IMR-90 (cell line): ENCODE measurements around the gene TTC23. TPM values are rescaled to one million over a fixed set of nuclear protein-coding genes. Genes with fewer than 3 reads are reported as not detected.
A peak's percentile ranks its signal among the peaks of the same experiment; 100 is the strongest.

Source experiments
- ATAC-seq: fragments of 200-7000 bp; cut with Tn5 transposase; 2 replicates; pipeline ENCODE4 v1.9.1; 2020; ENCODE audit warnings: low read depth, mild to moderate bottlenecking, moderate library complexity
- BruUV-seq: library from RNA; stranded (reverse); fragments of 400-500 nt; replicated peaks from 2 replicates; lab custom pipeline; 2021; lab: Mats Ljungman, UMichigan
- CTCF ChIA-PET: fragments of 300-600 bp; formaldehyde crosslinking; extraction: SDS; loops from one replicate; lab custom pipeline; 2021; ENCODE audit warnings: antibody characterized with exemption; lab: Yijun Ruan, JAX
- POLR2A ChIA-PET: fragments of 300-600 bp; sonication (Branson Sonifier 250); formaldehyde crosslinking; loops from one replicate; lab custom pipeline; 2022; ENCODE audit warnings: antibody characterized with exemption; ENCODE audit not compliant: unreplicated experiment; lab: Charles Lee
- DNase-seq: peaks from one replicate; pipeline ENCODE4 v3.0.0; 2013
- H2AFZ ChIP-seq: replicated peaks from 2 replicates; pipeline ENCODE3; 2013; ENCODE audit warnings: low read length, mild to moderate bottlenecking; ENCODE audit not compliant: poor library complexity
- H2AK5ac ChIP-seq: 2 replicates; pipeline ENCODE4 v1.6.1; 2013; ENCODE audit warnings: low read depth, low read length, inconsistent platforms
- H2AK9ac ChIP-seq: replicated peaks from 2 replicates; pipeline ENCODE3; 2013; ENCODE audit warnings: mild to moderate bottlenecking, low read depth, low read length, moderate library complexity; ENCODE audit not compliant: poor library complexity
- H2BK120ac ChIP-seq: 2 replicates; pipeline ENCODE4 v1.6.1; 2013; ENCODE audit warnings: low read depth, low read length, inconsistent platforms
- H2BK15ac ChIP-seq: 3 replicates; pipeline ENCODE4 v1.6.1; 2013; ENCODE audit warnings: low read depth, low read length, inconsistent platforms
- H2BK20ac ChIP-seq: 2 replicates; pipeline ENCODE4 v1.6.1; 2013; ENCODE audit warnings: low read depth, mild to moderate bottlenecking, inconsistent platforms, low read length, moderate library complexity
- H2BK5ac ChIP-seq: 2 replicates; pipeline ENCODE4 v1.6.1; 2013; ENCODE audit warnings: mild to moderate bottlenecking, low read depth, low read length, inconsistent platforms; ENCODE audit not compliant: poor library complexity, severe bottlenecking
- H3K14ac ChIP-seq: replicated peaks from 2 replicates; pipeline ENCODE4 v1.6.1; 2013; ENCODE audit warnings: low read depth, low read length, inconsistent platforms
- H3K18ac ChIP-seq: 2 replicates; pipeline ENCODE4 v1.6.1; 2013; ENCODE audit warnings: low read depth, low read length, control low read depth
- H3K23ac ChIP-seq: 2 replicates; pipeline ENCODE4 v1.6.1; 2013; ENCODE audit warnings: low read depth, low read length, inconsistent platforms
- H3K27ac ChIP-seq: 2 replicates; pipeline ENCODE4 v1.5.1; 2013; ENCODE audit warnings: mild to moderate bottlenecking, control low read depth, low read length; ENCODE audit not compliant: insufficient read depth
- H3K27me3 ChIP-seq: 2 replicates; pipeline ENCODE4 v1.6.1; 2013; ENCODE audit warnings: low read length; ENCODE audit not compliant: control insufficient read depth, insufficient read depth
- H3K36me3 ChIP-seq: 2 replicates; pipeline ENCODE4 v1.6.1; 2013; ENCODE audit warnings: low read length, mixed read lengths; ENCODE audit not compliant: control insufficient read depth, insufficient read depth
- H3K4ac ChIP-seq: 2 replicates; pipeline ENCODE4 v1.6.1; 2013; ENCODE audit warnings: low read depth, low read length, inconsistent platforms
- H3K4me1 ChIP-seq: 2 replicates; pipeline ENCODE4 v1.6.1; 2013; ENCODE audit warnings: low read length, mixed read lengths; ENCODE audit not compliant: control insufficient read depth, insufficient read depth
- H3K4me2 ChIP-seq: 2 replicates; pipeline ENCODE4 v1.6.1; 2013; ENCODE audit warnings: low read depth, mild to moderate bottlenecking, control low read depth, low read length, moderate library complexity
- H3K4me3 ChIP-seq: 2 replicates; pipeline ENCODE4 v1.5.1; 2013; ENCODE audit warnings: low read depth, mild to moderate bottlenecking, control low read depth, low read length, moderate library complexity; ENCODE audit not compliant: insufficient read depth
- H3K56ac ChIP-seq: 2 replicates; pipeline ENCODE4 v1.6.1; 2013; ENCODE audit warnings: low read length, inconsistent platforms; ENCODE audit not compliant: insufficient read depth; ENCODE audit errors: extremely low read depth
- H3K79me1 ChIP-seq, 2 experiments: 2 replicates each; pipeline ENCODE4 v1.6.1; 2013; ENCODE audit warnings: low read length in 2 of 2, inconsistent platforms in 1 of 2, low read depth in 1 of 2
- H3K9ac ChIP-seq: 2 replicates; pipeline ENCODE4 v1.6.1; 2013; ENCODE audit warnings: low read depth, low read length, control low read depth
- H3K9me1 ChIP-seq: 2 replicates; pipeline ENCODE4 v1.6.1; 2013; ENCODE audit warnings: low read length, inconsistent platforms; ENCODE audit not compliant: insufficient read depth
- H3K9me3 ChIP-seq: 2 replicates; pipeline ENCODE4 v1.6.1; 2013; ENCODE audit warnings: low read length; ENCODE audit not compliant: control insufficient read depth, insufficient read depth
- H4K20me1 ChIP-seq: 2 replicates; pipeline ENCODE4 v1.6.1; 2013; ENCODE audit warnings: low read length, inconsistent platforms; ENCODE audit not compliant: insufficient read depth
- H4K5ac ChIP-seq: 2 replicates; pipeline ENCODE4 v1.6.1; 2013; ENCODE audit warnings: mild to moderate bottlenecking, low read depth, low read length, control low read depth
- H4K8ac ChIP-seq, 2 experiments: 2 replicates each; pipeline ENCODE4 v1.6.1; 2013; ENCODE audit warnings: low read depth in 2 of 2, low read length in 2 of 2, control low read depth in 1 of 2, inconsistent platforms in 1 of 2
- H4K91ac ChIP-seq: 2 replicates; pipeline ENCODE4 v1.6.1; 2013; ENCODE audit warnings: low read depth, low read length, inconsistent platforms; ENCODE audit not compliant: insufficient read depth
- CEBPB ChIP-seq: IDR thresholded peaks from 2 replicates; pipeline ENCODE4 v1.6.1; 2012; ENCODE audit warnings: low read depth, low read length, improper control_type of control experiment
- FOS ChIP-seq: fragments of 150-350 bp; IDR thresholded peaks from 2 replicates; pipeline ENCODE4 v1.6.1; 2016; ENCODE audit warnings: low read depth, low read length
- WGBS, 2 experiments: methylation state at CpG; one replicate each; pipeline versions ENCODE4 v1.1.5 to v1.1.7; 2013; ENCODE audit warnings: missing lambda C conversion rate in 2 of 2; ENCODE audit not compliant: insufficient read length in 1 of 2; ENCODE audit errors: extremely low coverage in 2 of 2; 5-methylcytosine and 5-hydroxymethylcytosine counted together
- dilution Hi-C: fragments of 300-500 bp; cut with HindIII; formaldehyde crosslinking; loops from one replicate; pipeline ENCODE4 v1.14.3; 2018; ENCODE audit warnings: low sequenced_read_pairs; ENCODE audit not compliant: unreplicated experiment
- in situ Hi-C: fragments of 300-500 bp; cut with MboI; formaldehyde crosslinking; loops from 3 replicates; pipeline ENCODE4 v1.14.3; 2019; ENCODE audit warnings: low sequenced_read_pairs, inconsistent platforms, mixed read lengths
- intact Hi-C: fragments of 100-400 bp; cut with micrococcal nuclease; formaldehyde crosslinking; loops from 2 replicates; pipeline ENCODE4 v1.10.0; 2022
- polyA plus RNA-seq, 3 experiments: library from polyadenylated mRNA; depleted of rRNA; stranded (reverse); fragments of >200 nt; gene quantifications; 2 replicates each; pipeline ENCODE4 v1.2.3, GENCODE V29; 2012; ENCODE audit warnings: low replicate concordance in 1 of 3
- total RNA-seq: library from RNA; depleted of rRNA; stranded (reverse); fragments of >200 nt; gene quantifications from 2 replicates; pipeline ENCODE4 v1.2.3, GENCODE V29; 2012

Gene TTC23
- total and polyA plus RNA-seq, 2 of the 4 experiments (the other 2 are of a cell fraction): 7.8 to 29.8 TPM

DNA sequence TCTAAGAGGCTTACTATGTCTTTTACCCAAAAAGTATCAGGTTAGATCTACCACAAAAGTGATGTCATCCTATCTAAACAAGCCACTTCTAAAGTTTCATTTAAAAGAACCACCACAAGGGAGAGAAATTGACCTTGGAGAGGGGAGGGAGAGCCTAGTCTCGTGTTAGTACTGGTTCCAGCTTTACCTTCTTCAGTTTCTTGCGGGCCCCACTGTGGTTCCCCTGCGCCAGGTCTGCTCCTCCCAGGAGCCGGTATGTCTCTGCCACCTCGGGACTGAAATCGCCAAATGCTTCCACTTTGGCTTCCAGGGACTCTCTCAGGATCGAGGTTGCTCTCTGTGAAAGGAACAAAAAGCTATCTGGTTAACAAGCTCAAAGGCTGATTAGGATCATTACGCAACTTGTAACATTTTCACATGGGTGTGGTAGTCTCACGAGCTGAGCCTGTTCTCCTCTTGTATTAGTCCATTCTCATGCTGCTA is 93.4 kb downstream of the TTC23 start:
- CTCF ChIA-PET: no interaction called here
- 91% methylated on average over 4 of the region's 9 CpGs; no CpG with 5 or more reads in 1 of the 2 experiments for WGBS, 2 experiments

More for the DNA sequence above, 93.4 kb downstream of the TTC23 start:
- in situ Hi-C loops (no loop called here), dilution Hi-C loops (no loop called here), intact Hi-C loops (no loop called here)
- H3K9ac ChIP-seq: no peak overlapping the region
- H2AK9ac ChIP-seq: peak overlapping the region; percentile 96
- H2AK5ac ChIP-seq: peak overlapping the region; percentile 23; the same call in 1 of the 2 replicates
- peak overlapping the region; percentile 74 for H2BK120ac ChIP-seq
- peaks cover 7% of the 10 kb centered on the region for H3K36me3 ChIP-seq
- H3K14ac ChIP-seq: peak overlapping the region; percentile 50; the same call in 1 of the 2 replicates
- H3K4me1 ChIP-seq: peaks cover 14% of the 10 kb centered on the region
- H3K56ac ChIP-seq: no peak overlapping the region
- H3K9me3 ChIP-seq: no peaks in the 10 kb centered on the region
- H2BK15ac ChIP-seq: peak overlapping the region; percentile 57; the same call in 1 of the 3 replicates
- POLR2A ChIA-PET: no interaction called here
- 0 out of 2 replicates have a peak overlapping the region, but pooled peaks have one; percentile 8 for H3K23ac ChIP-seq
- no TSS peak for BruUV-seq
- peaks cover 23% of the 10 kb centered on the region; the same call in 1 of the 2 replicates for H3K9me1 ChIP-seq
- no peaks in the 10 kb centered on the region for H4K20me1 ChIP-seq
- no peak overlapping the region for H3K27ac ChIP-seq
- TF ChIP-seq CEBPB (peak; percentile 94), FOS (no peak)
- ATAC-seq: peak; percentile 51
- peaks cover 0 to 16% of the 10 kb centered on the region in 2 experiments; a peak in 1 of 4 replicates for H3K79me1 ChIP-seq
- no peaks in the 10 kb centered on the region for H3K27me3 ChIP-seq
- peak overlapping the region; percentile 64; the same call in 1 of the 2 replicates for H2BK20ac ChIP-seq
- 0 out of 2 replicates have a peak overlapping the region, but pooled peaks have one; percentile 16 for H4K91ac ChIP-seq
- no peak overlapping the region for H3K4me3 ChIP-seq
- H4K8ac ChIP-seq: peak overlapping the region in 1 of 2 experiments; percentile 43; a peak in 2 of 4 replicates
- H3K18ac ChIP-seq: no peak overlapping the region
- peak; percentile 65 for DNase-seq
- peak overlapping the region; percentile 69 for H3K4ac ChIP-seq
- H3K4me2 ChIP-seq: no peak overlapping the region
- H2AFZ ChIP-seq: peak overlapping the region; percentile 36
- H4K5ac ChIP-seq: no peak overlapping the region
- no peak overlapping the region for H2BK5ac ChIP-seq
